Measurements from ENCODE around the gene ZNF133.

DNA sequence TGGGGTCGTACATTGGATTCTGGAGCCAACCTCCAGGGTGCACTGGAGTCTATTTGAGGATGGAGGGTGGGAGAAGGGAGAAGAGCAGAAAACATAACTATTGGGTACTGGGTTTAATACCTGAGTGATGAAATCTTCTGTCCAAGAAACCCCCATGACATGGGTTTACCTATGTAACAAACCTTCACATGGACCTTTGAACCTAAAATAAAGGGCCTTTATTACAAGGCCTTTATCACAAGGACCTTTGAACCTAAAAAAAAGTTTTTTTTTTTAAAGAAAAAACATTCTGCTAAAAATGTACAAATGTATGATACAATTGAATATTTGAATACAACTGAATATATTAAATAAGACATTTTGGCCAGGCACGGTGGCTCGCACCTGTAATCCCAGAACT is 38.1 kb upstream of the ZNF133 start:
- TF ChIP-seq CTCF (conservative IDR thresholded peaks at IDR 0.05; ENCODE audit: low read length) = no peak
- no peak for TF ChIP-seq EZH2phosphoT487 (IDR thresholded peaks at IDR 0.05; ENCODE audit: borderline replicate concordance)
